ENCODE results near the gene RELL1.

RELL1 gene

DNA sequence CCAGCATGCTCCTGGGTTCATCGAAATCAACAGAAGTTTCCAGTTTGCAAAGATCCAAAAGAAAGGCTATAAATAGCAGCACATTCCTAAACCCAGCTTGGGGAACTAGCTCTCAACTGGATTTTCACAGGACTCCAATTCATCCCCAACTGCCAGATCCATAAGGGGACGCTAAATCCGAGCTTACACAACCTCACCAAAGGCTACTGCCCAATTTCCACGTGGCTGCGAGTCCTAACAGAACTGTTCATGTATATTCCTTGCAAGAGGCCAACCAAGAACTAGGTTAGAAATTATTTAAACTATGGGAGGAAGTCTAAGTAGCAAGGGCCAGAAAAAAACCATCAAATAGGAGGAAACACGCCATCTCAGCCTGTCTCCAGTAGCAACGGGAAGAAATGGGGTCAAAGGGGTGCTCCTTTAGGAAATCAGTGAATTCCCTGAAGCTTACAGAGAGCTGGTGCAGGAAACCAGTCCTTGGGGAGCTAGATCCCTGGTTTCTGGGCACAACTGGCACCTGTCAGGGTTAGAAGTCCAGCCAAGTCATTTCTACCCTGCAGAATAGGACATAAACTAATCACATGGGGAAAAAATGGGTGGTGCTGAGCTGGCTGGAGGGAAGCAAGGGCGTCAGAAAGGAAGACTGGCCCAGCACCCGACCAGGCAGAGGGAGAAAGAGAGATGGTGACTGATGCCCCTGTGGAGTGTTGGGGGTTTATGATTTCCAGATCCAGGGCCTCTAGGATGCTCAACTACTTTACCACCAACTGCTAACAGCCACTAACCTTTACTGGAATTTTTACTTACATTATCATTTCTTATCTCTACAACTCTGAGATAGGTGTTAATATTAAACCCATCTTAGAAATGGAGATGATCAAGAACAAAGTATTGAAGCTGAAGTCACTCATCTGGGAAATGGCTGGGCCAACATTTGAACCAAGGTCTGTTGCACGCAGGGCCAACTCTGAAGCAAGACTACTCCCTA is 20.5 kb downstream of the RELL1 start:
- no peak for DNase-seq (ENCODE audit: low read depth)

DNA sequence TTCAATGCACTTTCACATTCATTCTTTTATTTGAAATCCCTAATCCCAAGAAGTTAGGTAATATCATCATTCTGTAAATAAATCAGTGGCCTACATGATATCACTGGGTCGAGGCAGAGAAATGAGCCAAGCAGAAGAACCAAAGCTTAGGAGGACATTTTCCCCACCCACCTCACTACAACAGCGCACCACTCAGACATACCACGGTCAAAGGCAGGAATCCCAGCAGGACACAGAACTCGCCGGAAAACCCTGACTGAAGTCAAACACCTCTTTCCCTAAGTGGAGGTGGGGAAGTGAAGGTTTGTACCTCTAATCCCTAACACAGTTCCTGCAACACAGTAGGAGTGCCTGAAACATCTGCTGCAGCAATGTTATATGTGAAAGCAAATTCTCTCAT is 21.5 kb downstream of the RELL1 start:
- DNase-seq (ENCODE audit: low read depth) = no peak

DNA sequence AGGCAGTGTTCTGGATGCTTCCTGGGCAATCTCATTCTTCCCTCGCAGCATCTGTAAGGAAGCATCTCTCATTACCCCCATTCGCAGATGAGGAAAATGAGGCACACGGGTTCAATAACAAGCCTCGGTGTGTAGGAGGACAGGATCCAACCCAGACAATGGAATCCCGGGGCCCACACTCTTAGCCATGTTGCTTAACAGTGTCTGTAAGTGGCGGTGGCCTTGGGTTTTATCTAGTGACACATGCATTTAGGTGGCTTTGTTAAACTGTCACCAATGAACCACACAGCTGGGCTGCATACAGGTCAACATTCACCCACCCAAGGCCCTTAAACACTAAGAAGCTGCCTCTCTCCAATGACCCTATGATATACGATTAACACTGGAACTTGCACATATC is 22.6 kb downstream of the RELL1 start:
- no peak for DNase-seq (ENCODE audit: low read depth)

DNA sequence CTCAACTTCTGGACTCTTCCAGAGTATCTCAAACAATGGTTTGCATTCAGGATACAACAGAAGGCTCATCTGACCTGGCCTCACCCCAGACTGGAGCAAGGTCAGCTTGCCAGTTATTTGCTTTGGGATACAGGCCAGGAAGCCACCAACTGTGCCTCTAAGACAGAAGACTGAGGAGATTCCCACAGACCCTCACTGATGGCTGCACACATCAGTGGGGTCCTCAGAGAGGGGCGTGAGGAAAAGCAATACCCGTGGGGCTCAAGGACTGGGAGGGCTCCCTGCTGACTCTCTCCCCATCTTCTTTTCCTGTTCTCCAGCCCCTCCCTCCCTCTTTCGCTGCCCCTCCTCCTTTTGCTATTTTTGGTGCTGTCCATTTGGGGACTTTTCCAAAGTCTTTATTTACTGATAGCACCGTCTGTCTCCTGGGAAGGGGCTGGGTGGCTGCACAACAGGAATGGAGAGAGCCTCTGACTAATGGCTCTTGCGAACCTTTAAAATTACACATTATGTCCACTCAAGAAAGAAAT is 23.2 kb downstream of the RELL1 start:
- no peak for DNase-seq (ENCODE audit: low read depth)

DNA sequence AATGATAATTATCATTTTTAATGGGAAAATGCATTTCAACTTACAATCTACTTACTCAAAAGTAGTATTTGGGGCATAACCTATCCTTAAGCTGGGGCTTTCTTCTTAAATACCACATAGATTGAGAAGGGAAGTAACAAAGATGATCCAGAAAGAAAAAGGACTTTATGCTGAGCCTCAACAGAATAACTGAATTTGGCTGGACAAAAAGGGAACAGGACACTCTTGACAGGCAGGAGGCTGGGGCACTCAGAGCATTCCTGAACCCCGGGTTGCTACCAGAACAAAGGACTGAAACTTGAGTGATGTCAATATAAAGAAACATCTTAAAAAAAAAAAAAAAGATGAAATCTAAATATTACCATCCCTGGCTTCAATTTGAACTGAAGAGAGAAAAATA is 23.9 kb downstream of the RELL1 start:
- no peak for DNase-seq (ENCODE audit: low read depth)

DNA sequence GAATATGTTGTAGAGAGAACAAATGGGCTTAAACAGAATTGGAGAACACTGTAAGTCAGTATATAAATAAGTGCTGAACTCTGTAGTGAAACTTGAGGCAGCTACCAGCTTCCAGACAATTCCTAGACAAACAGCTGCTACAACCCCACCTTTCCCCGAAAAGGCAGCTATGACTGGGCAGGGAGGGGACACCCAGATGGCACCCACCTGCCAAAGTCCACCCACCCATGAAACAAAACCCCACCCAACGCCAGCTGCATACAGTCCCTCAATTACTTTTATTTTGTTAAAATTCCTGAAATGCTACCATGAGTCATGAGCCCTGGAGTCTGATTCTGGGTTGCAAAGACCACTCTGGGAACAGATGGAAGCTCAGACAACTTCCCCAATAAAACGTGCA is 24.4 kb downstream of the RELL1 start:
- DNase-seq (ENCODE audit: low read depth) = no peak

DNA sequence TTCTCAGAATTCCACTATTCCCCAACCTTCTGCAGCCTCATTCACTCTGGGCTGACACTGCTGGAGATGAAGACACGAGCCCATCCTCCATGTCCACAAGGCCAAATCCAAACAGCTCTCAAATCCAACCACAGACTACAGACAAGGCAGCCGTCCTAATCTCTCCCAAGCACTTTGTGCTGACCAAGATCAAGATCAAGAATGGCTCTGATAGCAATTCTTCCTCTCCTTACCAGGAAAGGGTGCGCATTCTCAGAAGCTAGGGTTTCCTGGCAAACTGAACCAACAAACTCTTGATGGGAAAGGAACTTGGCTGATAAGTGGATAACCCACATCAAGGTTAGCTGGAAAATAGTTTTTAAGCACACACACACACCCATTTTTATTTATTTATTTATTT is 26.5 kb downstream of the RELL1 start:
- DNase-seq (ENCODE audit: low read depth) = no peak

DNA sequence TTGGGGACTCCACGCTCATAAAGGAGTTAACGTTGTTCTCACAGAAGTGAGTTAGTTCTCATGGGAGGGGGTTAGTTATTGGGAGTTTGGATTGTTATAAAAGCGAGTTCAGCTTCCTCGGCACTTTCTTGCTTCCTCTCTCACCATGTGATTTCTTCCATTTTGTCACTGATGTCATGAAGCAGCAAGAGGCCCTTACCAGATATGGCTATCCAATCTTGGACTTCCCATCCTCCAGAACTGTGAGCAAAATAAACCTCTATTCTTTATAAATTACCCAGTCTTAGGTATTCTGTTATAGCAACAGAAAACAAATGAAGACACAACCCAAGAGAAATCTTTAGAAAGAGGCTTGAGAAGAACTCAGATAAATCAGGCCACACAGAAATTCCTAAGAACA is 29.5 kb downstream of the RELL1 start:
- no peak for DNase-seq (ENCODE audit: low read depth)

DNA sequence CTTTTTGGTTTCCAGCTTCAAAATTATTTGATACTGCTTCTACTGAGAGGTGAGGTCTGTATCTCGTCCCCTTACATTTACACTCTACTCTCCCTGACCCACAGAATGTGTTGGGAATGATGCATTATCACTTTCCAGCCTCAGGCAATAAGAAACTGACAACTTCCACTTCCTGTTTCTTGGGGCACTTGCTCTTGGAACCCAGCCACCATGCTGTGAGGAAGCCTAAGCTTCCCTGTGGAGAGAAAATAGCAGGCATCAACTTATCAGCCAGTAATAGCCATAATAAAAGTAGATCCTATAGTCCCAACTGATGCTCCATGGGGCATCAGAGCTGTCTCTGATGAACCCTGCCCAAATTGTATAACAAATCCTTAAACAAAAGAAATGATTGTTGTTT is 32.6 kb downstream of the RELL1 start:
- DNase-seq (ENCODE audit: low read depth) = no peak

DNA sequence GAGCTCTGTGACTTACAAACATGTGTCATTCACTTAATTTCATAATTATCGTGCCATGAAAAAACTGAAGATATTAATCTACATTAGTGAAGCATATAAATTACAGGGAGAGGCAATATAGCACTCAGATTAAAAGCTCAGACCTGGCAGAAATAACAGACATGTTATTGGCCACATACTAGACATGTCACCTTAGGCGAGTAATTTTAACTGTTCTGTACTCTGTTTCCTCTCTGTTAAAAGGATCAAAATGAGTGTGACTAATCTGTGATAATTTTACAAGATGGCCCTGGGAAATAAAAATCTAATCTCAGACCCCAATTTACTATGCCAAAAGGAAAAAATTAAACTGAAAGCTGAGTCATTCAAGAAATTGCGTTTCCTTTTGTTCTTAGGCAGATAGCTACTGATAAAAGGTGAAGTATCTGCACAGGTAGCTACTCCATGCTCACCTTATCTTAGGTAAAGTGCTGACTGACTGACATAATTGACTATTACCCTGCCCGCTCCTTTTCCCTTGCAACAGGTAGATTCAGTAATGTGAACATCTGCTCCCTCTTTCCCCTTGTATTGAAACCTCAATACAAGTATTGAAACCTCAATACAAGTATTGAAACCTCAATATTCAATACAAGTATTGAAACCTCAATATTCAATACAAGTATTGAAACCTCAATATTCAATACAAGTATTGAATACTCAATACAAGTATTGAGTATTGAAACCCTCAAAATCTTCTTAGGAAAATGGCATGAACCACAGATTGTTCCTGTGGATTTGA is 33.2 kb downstream of the RELL1 start:
- no peak for DNase-seq (ENCODE audit: low read depth)

DNA sequence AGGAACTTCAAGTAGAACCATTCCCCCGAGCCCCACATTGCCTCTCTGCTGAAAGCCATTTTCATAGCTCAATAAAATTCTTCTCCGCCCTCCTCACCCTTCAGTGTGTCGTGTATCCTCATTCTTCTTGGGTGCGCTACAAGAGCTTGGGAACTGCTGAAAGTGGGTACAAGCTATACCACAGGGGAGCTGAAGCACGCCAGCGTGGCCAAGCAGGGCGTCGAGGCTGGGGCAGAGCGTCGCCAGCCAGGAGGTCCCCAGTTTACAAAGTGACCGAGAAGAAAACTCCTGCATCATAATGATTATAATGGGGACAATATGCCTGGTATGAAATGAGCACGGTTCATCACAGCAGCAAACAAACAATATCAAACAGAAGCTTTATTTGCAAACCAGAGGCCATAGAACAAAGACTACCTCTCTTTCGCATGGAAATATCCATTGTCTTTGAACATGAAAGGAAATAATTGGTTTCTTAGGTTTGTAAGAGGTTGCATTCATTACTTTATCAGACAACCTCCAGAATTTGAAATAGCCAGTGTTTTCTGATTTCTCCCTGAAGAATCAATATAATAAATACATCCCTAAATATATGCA is 34.3 kb downstream of the RELL1 start:
- DNase-seq (ENCODE audit: low read depth) = no peak

DNA sequence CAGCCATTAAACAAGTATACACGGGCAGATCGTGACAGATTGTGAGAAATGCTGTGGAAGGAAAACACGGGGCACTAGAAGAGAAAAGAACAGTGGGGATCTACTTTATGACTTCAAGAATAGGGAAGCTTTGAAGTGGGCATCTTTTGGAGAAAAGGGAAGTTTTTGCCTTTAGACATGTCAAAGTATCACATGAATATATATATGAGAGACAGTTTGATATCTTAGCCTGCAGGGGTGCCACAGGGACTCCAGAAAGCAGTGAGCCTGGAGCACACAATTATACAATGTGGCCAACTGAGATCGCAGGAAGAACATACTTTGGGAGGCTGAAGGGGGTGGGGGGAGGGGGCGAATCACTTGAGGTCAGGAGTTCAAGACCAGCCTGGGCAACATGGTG is 35.7 kb downstream of the RELL1 start:
- no peak for DNase-seq (ENCODE audit: low read depth)

DNA sequence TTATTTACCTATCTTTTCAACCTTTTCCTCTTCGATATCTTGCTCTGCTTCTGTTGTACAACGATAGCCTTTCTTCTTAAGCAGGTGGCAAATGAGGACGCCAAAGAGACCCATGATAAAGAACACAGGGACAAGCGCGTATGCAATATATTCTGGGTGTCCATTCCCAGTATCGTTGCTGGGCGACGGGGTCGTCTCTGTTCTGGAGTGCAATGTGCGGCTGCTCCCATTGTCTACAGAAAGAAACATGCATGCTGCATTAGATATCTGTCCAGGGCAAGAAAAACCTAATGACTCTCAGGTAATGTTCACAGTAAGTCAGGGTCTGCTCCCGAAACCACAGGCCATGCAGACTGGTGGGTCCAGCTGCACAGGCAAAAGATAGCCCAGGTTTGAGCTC is 36.9 kb downstream of the RELL1 start:
- DNase-seq (ENCODE audit: low read depth) = no peak

DNA sequence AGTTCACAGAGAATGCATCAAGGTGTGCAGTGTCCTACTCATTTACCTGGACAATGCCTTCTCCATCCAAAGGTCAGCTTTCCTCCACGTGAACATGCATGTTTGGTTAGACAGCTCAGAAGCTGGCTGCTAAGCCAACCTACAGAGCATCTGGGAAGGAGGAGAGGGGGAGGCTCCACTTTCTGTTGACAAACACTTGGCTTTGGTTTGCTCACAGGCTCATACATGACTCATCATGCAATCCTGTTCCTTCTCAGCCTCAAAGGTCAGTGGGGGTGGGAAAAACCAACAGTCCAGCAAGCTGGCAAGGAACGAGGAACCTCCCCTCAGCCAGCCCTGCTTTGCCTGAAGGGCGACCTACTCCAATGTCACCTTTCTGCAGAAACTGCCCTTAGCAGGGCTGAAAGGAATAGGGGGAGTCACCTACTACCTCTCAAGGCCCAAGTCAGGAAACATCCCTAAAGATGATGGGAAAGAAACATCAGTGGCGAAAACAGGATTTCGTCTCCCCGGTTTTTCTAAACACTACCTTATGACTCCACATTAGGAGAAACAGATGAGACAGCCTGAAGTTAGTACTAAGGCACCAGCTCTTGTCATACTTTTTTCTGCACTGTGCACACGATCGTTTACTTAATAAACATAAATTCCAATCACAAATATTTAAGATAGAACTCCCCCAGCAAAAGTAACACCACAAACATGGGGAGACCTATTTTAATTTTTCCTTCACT is 37.9 kb downstream of the RELL1 start:
- DNase-seq (ENCODE audit: low read depth) = no peak

DNA sequence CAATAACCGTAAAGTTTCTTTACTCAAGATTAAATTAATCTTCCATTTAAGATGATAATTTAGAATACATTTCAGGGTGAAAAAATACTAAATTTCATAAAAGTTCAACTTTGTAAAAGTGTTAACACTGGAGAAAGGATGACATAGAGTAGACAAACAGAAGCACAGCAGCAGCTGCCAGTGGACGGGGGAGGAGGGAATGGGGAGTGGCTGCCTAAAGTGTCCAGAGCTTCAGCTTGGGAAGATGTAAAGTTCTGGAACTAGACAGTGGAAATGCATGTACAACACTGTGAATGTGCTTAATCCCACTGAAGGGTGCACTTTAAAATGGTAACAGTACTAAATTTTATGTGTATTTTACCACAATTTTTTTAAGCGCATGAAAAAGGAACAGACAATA is 39.9 kb downstream of the RELL1 start:
- DNase-seq (ENCODE audit: low read depth) = no peak

DNA sequence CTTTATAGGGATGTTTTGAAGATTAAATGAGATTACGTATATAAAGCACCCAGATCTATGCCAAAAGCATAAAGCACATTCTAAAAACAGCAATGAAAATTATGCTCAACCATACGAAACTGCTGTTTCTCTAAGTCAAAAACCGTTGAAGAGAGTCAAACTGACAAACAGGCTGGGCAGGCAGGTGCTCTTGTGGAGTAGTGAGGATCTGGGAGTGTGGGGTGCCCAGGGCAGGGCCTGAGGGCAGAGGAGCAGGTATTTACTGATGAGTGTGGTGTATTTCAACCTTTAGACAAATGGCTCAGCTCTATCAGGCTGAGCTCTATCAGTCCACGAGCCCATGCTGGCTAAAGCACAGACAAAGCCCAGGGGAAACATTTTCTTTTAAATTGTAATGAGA is 40.4 kb downstream of the RELL1 start:
- DNase-seq (ENCODE audit: low read depth) = no peak

DNA sequence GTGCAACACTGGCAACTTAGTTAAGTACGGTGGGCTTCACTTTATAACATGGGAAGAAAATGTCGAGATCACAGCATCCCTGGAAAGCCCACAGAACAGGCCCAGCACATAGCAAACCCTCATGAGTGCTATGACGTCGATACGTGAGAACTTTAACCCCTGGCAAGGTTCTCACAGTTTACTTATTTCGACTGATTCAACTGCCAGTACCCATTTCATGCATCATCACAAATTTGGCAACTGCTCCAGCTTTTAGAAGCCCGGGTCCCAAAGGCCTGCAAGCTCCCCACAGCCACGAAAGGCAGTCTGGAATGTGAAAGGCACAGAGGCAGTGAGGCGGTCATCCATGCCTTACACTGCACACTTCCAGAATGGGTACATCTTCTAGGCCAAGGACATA is 41.2 kb downstream of the RELL1 start:
- no peak for DNase-seq (ENCODE audit: low read depth)

DNA sequence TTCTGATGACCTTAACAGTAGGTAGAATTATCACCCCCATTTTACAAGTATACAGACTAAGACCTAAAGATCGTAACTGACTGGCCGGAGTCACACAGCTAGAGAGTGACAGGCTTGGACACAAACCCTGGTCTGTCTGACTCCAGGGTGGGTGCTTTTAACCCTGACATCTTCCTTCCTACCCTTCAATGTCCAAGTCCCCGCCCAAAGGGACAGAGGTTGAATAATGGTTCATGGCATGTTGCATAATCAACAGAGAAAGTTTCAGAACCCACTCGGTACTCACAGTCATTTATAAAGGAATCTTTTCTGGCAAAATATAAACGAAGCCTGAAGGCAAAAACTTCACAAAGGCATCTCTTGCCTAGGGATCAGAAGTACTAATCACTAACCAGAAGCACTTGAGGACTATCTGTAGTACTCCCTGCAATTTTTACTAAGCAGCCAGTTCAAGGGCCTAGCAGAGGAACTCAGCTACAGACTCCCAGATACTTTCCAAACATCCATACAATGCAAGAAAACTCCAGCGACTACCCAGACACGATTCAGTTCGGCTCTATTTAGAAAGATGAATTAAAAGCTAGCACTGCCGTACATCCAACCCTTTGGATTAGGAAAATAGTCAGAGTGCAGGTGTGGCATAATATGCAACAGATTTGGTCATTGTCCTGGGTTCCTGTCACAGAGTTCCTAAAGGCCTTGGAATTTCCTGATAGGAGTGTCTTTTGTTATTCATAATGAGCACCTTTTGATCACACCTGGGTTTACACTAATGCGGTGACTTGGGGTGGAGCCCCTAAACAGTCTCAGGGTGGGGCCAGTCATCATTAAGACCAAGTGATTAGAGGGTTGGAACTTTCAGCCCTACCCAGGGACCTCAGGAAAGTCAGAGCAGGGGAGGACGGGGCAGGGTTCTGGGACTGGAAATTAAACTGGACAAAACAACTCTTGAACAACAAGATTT is 44.0 kb downstream of the RELL1 start:
- DNase-seq (ENCODE audit: low read depth) = no peak

DNA sequence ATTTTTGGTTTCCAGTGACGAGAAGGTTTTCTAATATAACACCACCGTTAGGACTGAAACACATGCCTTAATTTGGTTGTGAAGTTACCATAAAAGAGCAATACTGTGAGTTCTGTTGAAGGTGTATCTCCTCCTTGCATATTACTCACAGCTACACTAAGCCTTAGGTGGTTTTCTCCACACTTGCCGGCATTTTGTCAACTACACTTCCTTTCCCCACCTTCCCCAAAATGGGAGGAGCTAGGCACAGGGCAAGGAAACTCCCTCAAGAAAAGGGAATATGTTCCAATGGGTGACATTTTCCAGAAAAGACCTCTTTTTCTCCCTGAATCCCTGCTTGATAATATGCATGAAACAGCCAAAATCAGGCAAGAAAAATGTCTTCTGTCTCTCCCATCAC is 44.8 kb downstream of the RELL1 start:
- no peak for DNase-seq (ENCODE audit: low read depth)

DNA sequence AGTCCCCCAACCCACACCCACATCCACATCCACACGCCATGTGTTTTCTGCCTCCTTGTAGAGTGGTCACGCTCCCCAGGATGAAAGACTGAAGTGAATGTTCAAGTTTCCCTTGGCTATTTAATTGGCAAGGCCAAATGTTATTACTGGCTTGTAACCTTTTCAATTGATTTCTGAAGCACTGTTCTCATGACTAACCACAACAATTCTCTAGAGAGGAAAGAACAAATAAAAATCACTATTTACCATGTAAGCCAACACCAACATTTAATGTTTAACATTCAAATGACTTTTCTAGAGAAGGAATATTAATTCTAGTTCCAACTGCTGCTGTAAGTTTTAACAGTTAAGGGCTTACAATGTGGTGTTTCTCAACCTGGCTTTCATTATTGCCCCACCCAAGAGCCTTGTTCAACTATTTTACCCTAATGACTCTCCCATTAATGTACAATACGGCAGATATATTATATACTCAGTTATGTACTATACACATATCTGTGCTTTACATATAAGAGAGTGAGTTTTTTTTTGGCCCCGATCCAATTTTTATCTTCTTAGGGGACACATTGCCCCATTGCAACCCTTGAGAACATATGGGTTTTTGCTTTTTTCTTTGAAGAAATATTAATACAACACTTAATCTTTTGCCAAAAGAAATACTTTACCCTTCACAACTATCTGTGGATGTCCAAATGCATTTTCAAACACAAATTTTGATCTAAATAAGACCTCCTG is 46.5 kb downstream of the RELL1 start:
- no peak for DNase-seq (ENCODE audit: low read depth)

Measured in stimulated activated CD8-positive, alpha-beta memory T cell treated with anti-CD3 and anti-CD28 coated beads, Interleukin-4, amount 100 ng/mL, for 24 hours (primary cell).